ENCODE measurements around the gene SEMA5A. TPM values are rescaled to one million over a fixed set of nuclear protein-coding genes. Genes with fewer than 3 reads are reported as not detected.

SEMA5A gene
- total RNA-seq, 1 donor from 2014 or later: 11.9 TPM

DNA sequence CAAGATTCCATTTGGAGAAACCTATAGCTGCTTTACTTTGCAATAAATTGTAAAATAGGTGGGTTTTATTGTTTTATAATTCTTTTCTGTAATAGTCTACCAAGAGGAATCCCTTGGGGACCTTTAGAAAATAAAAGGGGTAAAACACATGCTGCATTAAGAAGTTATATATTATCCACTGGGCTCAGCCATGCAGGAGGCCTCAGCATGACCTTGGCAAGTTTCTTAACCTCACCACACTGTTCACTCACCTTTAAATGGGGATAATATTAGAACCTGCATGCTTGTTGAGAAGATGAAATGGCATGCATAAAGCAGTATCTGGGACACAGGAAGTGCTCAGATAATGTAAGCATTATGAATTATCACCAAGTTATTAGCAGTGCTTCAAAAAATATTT lies 120.2 kb downstream of the SEMA5A start:
- H3K9me3 Mint-ChIP-seq: no peaks in the 10 kb centered on the region
- TF ChIP-seq, protein P1, sequence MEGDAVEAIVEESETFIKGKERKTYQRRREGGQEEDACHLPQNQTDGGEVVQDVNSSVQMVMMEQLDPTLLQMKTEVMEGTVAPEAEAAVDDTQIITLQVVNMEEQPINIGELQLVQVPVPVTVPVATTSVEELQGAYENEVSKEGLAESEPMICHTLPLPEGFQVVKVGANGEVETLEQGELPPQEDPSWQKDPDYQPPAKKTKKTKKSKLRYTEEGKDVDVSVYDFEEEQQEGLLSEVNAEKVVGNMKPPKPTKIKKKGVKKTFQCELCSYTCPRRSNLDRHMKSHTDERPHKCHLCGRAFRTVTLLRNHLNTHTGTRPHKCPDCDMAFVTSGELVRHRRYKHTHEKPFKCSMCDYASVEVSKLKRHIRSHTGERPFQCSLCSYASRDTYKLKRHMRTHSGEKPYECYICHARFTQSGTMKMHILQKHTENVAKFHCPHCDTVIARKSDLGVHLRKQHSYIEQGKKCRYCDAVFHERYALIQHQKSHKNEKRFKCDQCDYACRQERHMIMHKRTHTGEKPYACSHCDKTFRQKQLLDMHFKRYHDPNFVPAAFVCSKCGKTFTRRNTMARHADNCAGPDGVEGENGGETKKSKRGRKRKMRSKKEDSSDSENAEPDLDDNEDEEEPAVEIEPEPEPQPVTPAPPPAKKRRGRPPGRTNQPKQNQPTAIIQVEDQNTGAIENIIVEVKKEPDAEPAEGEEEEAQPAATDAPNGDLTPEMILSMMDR (IDR thresholded peaks at IDR 0.05): no peak
- TF ChIP-seq EZH2 (IDR thresholded peaks at IDR 0.05) (no peak), EZH2phosphoT487 (IDR thresholded peaks at IDR 0.05) (no peak)
- H3F3A ChIP-seq (ENCODE audit: low read depth): no peaks in the 10 kb centered on the region
- H3K27ac ChIP-seq: no peak overlapping the region
- no peak overlapping the region for H3K4me2 ChIP-seq
- H3K27me3 ChIP-seq: no peaks in the 10 kb centered on the region
- no peak overlapping the region for H2AFZ ChIP-seq (replicated peaks)
- no peak overlapping the region for H3K4me3 Mint-ChIP-seq
- no peaks in the 10 kb centered on the region for H3K9me3 ChIP-seq (ENCODE audit: low read depth)
- H3K36me3 ChIP-seq: no peaks in the 10 kb centered on the region
- H3K27me3 Mint-ChIP-seq (ENCODE audit: insufficient read depth, low read depth): peaks cover 2% of the 10 kb centered on the region
- no peak overlapping the region for H3K9ac ChIP-seq
- no peaks in the 10 kb centered on the region for H3K36me3 Mint-ChIP-seq
- no peak overlapping the region for H3K27ac Mint-ChIP-seq
- no peak overlapping the region for H3K4me3 ChIP-seq
- DNase-seq (ENCODE audit: low spot score): no peak
- H4K20me1 ChIP-seq (ENCODE audit: low read depth): no peaks in the 10 kb centered on the region
- peaks cover 10% of the 10 kb centered on the region for H3K4me1 ChIP-seq
- peaks cover 8% of the 10 kb centered on the region for H3K4me1 Mint-ChIP-seq
- no peaks in the 10 kb centered on the region for H3K79me2 ChIP-seq (ENCODE audit: low read depth)

DNA sequence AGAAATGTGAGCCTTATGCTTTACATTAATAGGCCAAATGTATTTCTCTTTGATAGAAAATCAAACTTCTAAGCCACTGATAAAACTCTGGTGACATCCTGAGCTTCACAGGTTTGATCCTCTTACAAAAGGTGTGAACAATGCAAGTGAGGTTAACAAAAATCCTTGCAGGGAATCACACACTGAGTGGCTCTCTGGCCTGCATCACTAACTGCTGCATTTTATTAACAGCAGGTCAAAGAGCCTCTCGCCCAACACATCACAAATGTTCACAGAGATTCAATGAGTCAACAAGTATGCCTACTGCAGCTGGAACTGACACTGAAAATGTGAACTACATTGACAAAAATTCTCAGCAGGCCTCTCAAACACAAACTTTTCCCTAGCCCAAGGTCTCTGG lies 122.3 kb downstream of the SEMA5A start:
- H3K36me3 ChIP-seq: no peaks in the 10 kb centered on the region
- Mint-ChIP-seq H3K4me3 (no peak overlapping the region), H3K27me3 (ENCODE audit: insufficient read depth, low read depth) (peaks cover 2% of the 10 kb centered on the region), H3K27ac (no peak overlapping the region), H3K36me3 (peaks cover 6% of the 10 kb centered on the region), H3K4me1 (peaks cover 8% of the 10 kb centered on the region), H3K9me3 (peaks cover 2% of the 10 kb centered on the region)
- no peaks in the 10 kb centered on the region for H3K9me3 ChIP-seq (ENCODE audit: low read depth)
- H3K4me2 ChIP-seq: no peak overlapping the region
- peaks cover 9% of the 10 kb centered on the region for H3K4me1 ChIP-seq
- no peak overlapping the region for H3K9ac ChIP-seq
- no peaks in the 10 kb centered on the region for H4K20me1 ChIP-seq (ENCODE audit: low read depth)
- no peak overlapping the region for H2AFZ ChIP-seq (replicated peaks)
- no peak overlapping the region for H3K27ac ChIP-seq
- H3K27me3 ChIP-seq: no peaks in the 10 kb centered on the region
- no peak overlapping the region for H3K4me3 ChIP-seq
- TF ChIP-seq, protein P1 (IDR thresholded peaks at IDR 0.05): no peak
- TF ChIP-seq EZH2 (IDR thresholded peaks at IDR 0.05) (no peak), EZH2phosphoT487 (IDR thresholded peaks at IDR 0.05) (no peak)
- no peak for DNase-seq (ENCODE audit: low spot score)
- H3K79me2 ChIP-seq (ENCODE audit: low read depth): no peaks in the 10 kb centered on the region
- no peaks in the 10 kb centered on the region for H3F3A ChIP-seq (ENCODE audit: low read depth)

DNA sequence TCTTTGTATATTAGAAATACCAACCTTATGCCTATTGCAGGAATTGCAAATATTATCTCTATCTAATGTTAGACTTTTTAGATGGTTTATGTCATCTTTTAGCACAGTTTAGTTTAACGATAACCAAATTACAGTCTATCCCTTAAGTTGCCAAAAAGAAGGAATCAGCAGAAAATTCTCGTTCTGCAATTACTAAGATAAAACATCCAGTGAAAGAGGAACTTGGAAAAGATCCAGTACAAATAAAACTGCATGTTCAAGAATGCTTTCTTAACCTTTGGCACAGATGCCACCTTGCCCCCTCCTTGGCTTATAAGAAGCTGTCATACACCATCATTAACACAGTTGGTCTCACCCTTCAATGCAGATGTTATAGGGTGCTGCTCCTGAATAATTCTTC lies 124.0 kb downstream of the SEMA5A start:
- H3K27ac Mint-ChIP-seq: no peak overlapping the region
- Histone ChIP-seq H3K36me3 (no peaks in the 10 kb centered on the region), H4K20me1 (ENCODE audit: low read depth) (no peaks in the 10 kb centered on the region), H3K79me2 (ENCODE audit: low read depth) (no peaks in the 10 kb centered on the region), H3K4me3 (no peak overlapping the region), H3K4me2 (no peak overlapping the region), H3K4me1 (peaks cover 9% of the 10 kb centered on the region), H3K27me3 (no peaks in the 10 kb centered on the region), H3F3A (ENCODE audit: low read depth) (no peaks in the 10 kb centered on the region), H2AFZ (replicated peaks) (no peak overlapping the region), H3K9ac (no peak overlapping the region), H3K27ac (no peak overlapping the region), H3K9me3 (ENCODE audit: low read depth) (no peaks in the 10 kb centered on the region)
- no peak for DNase-seq (ENCODE audit: low spot score)
- peaks cover 8% of the 10 kb centered on the region for H3K4me1 Mint-ChIP-seq
- H3K9me3 Mint-ChIP-seq: peaks cover 2% of the 10 kb centered on the region
- TF ChIP-seq, protein P1 (IDR thresholded peaks at IDR 0.05): no peak
- TF ChIP-seq EZH2 (IDR thresholded peaks at IDR 0.05) (no peak), EZH2phosphoT487 (IDR thresholded peaks at IDR 0.05) (no peak)
- H3K27me3 Mint-ChIP-seq (ENCODE audit: insufficient read depth, low read depth): peaks cover 2% of the 10 kb centered on the region
- H3K4me3 Mint-ChIP-seq: no peak overlapping the region
- peaks cover 6% of the 10 kb centered on the region for H3K36me3 Mint-ChIP-seq
